ENCODE results near the gene PTPRK.

PTPRK gene

GRCh38 chr6:128516514-128516898 lies 3.9 kb downstream of the PTPRK start:
- intact Hi-C loops (cut with DNase I; ENCODE audit: low total_unique reads): no loop called here
- no peaks in the 10 kb centered on the region for H3K27me3 ChIP-seq
- no peak for DNase-seq
- no peaks in the 10 kb centered on the region for H3K9me3 ChIP-seq
- peak; percentile 15 to 18 for TF ChIP-seq CTCF (IDR thresholded peaks at IDR 0.05)
- peak overlapping the region in 1 of 2 donors; percentile 13 for H3K4me3 ChIP-seq
- H3K4me1 ChIP-seq: peaks cover 0 to 74% (median 18%) of the 10 kb centered on the region in 4 donors
- H3K36me3 ChIP-seq: no peaks in the 10 kb centered on the region
- H3K27ac ChIP-seq: peak overlapping the region; percentile 52 to 58

- no peaks in the 10 kb centered on the region for H3K36me3 ChIP-seq
- DNase-seq: no peak
- no peaks in the 10 kb centered on the region for H3K9me3 ChIP-seq
- intact Hi-C loops (cut with DNase I; ENCODE audit: low total_unique reads): no loop called here
- no peak for TF ChIP-seq CTCF (IDR thresholded peaks at IDR 0.05)
- H3K4me1 ChIP-seq: peaks cover 0 to 76% (median 18%) of the 10 kb centered on the region in 4 donors
- H3K27ac ChIP-seq: peak overlapping the region; percentile 52 to 58
- H3K27me3 ChIP-seq: no peaks in the 10 kb centered on the region
- H3K4me3 ChIP-seq: peak overlapping the region in 1 of 2 donors; percentile 13
Measured at GRCh38 chr6:128515550-128516513, 4.6 kb downstream of the PTPRK start.

GRCh38 chr6:128513878-128514277 lies 6.5 kb downstream of the PTPRK start:
- DNase-seq: no peak
- H3K4me3 ChIP-seq: no peak overlapping the region
- no peak for TF ChIP-seq CTCF (IDR thresholded peaks at IDR 0.05)
- no peaks in the 10 kb centered on the region for H3K36me3 ChIP-seq
- intact Hi-C loops (cut with DNase I; ENCODE audit: low total_unique reads): no loop called here
- no peaks in the 10 kb centered on the region for H3K27me3 ChIP-seq
- H3K9me3 ChIP-seq: no peaks in the 10 kb centered on the region
- H3K27ac ChIP-seq: peak overlapping the region in 1 of 2 donors; percentile 58
- peaks cover 0 to 84% (median 18%) of the 10 kb centered on the region in 4 donors for H3K4me1 ChIP-seq

- H3K27me3 ChIP-seq: no peaks in the 10 kb centered on the region
- intact Hi-C loops (cut with DNase I; ENCODE audit: low total_unique reads): no loop called here
- H3K9me3 ChIP-seq: no peaks in the 10 kb centered on the region
- H3K27ac ChIP-seq: no peak overlapping the region
- H3K36me3 ChIP-seq: no peaks in the 10 kb centered on the region
- no peak overlapping the region for H3K4me3 ChIP-seq
- no peak for TF ChIP-seq CTCF (IDR thresholded peaks at IDR 0.05)
- H3K4me1 ChIP-seq: peaks cover 0 to 79% (median 20%) of the 10 kb centered on the region in 4 donors
- DNase-seq: no peak
Measured at GRCh38 chr6:128512296-128512695, 8.1 kb downstream of the PTPRK start.

GRCh38 chr6:128511506-128511905 lies 8.9 kb downstream of the PTPRK start:
- no peak for DNase-seq
- H3K27ac ChIP-seq: no peak overlapping the region
- H3K9me3 ChIP-seq: no peaks in the 10 kb centered on the region
- no peak overlapping the region for H3K4me3 ChIP-seq
- H3K36me3 ChIP-seq: no peaks in the 10 kb centered on the region
- H3K4me1 ChIP-seq: peaks cover 0 to 78% (median 20%) of the 10 kb centered on the region in 4 donors
- TF ChIP-seq CTCF (IDR thresholded peaks at IDR 0.05): no peak
- intact Hi-C loops (cut with DNase I; ENCODE audit: low total_unique reads): no loop called here
- H3K27me3 ChIP-seq: no peaks in the 10 kb centered on the region

Data from tibial artery (tissue), 4 donors.